Nephron progenitor cell (in vitro differentiated cells): ENCODE results near the gene MUC12.

ENCODE experiments used
- DNase-seq: peaks from one replicate; pipeline ENCODE4 v3.0.0; 2021
- H3K27ac Mint-ChIP-seq: 2 replicates; pipeline ENCODE4 v1.8.0; 2021; ENCODE audit warnings: mild to moderate bottlenecking, moderate library complexity, mixed read lengths
- H3K27me3 Mint-ChIP-seq: 2 replicates; pipeline ENCODE4 v1.8.0; 2021; ENCODE audit warnings: mild to moderate bottlenecking, low read depth, mixed read lengths; ENCODE audit not compliant: poor library complexity
- H3K36me3 Mint-ChIP-seq: 2 replicates; pipeline ENCODE4 v1.8.0; 2021; ENCODE audit warnings: low read depth, mixed read lengths
- H3K4me1 Mint-ChIP-seq: 2 replicates; pipeline ENCODE4 v1.8.0; 2021; ENCODE audit warnings: mixed read lengths
- H3K4me3 Mint-ChIP-seq: 2 replicates; pipeline ENCODE4 v1.8.0; 2021; ENCODE audit warnings: mild to moderate bottlenecking, moderate library complexity, mixed read lengths
- H3K9me3 Mint-ChIP-seq: 2 replicates; pipeline ENCODE4 v1.8.0; 2021; ENCODE audit warnings: mild to moderate bottlenecking, moderate library complexity, mixed read lengths
- TF ChIP-seq, protein P1 (sequence below): fragments of 200-600 bp; sonication (generic); IDR thresholded peaks from 2 replicates; pipeline ENCODE4 v1.5.0; 2021; ENCODE audit warnings: antibody characterized with exemption

MUC12 gene

DNA sequence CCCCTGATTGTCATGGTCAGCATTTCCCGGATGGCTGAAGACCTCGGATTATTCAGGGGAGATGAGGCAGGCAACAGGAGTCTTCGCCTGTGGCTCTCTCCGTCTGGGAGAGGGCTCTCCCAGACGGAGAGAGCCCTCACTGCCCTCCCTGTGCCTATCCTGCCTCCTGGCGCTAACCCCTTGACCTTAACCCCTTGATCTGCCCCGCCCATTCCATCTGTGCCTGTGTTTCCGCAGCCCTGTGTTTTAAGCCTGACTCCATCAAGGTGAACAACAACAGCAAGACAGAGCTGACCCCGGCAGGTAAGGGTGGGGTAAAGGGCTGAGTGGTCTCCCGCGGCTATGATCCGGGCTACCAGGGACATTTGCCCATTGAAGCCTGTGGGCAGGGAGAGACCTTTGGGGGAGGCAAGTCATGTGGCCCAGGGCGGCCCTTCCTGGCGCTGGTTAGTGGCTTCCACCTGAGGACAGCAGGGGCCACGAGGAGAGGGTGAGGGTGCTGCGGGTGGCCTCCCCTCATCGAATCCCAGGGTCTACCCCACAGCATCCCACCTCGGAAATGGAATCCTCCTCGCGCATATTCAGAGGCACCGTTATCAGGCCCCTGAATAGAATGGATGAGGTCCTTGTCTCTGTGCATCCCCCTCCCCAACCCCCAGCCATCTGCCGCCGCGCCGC, 4.2 kb upstream of the MUC12 start:
- Mint-ChIP-seq H3K27ac (no peak overlapping the region), H3K4me1 (peaks cover 35% of the 10 kb centered on the region), H3K4me3 (peak overlapping the region; percentile 71), H3K27me3 (peaks cover 80% of the 10 kb centered on the region), H3K9me3 (no peaks in the 10 kb centered on the region), H3K36me3 (no peaks in the 10 kb centered on the region)
- TF ChIP-seq, protein P1, sequence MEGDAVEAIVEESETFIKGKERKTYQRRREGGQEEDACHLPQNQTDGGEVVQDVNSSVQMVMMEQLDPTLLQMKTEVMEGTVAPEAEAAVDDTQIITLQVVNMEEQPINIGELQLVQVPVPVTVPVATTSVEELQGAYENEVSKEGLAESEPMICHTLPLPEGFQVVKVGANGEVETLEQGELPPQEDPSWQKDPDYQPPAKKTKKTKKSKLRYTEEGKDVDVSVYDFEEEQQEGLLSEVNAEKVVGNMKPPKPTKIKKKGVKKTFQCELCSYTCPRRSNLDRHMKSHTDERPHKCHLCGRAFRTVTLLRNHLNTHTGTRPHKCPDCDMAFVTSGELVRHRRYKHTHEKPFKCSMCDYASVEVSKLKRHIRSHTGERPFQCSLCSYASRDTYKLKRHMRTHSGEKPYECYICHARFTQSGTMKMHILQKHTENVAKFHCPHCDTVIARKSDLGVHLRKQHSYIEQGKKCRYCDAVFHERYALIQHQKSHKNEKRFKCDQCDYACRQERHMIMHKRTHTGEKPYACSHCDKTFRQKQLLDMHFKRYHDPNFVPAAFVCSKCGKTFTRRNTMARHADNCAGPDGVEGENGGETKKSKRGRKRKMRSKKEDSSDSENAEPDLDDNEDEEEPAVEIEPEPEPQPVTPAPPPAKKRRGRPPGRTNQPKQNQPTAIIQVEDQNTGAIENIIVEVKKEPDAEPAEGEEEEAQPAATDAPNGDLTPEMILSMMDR: no peak
- no peak for DNase-seq

GRCh38 chr7:100965723-100966541, 3.4 kb upstream of the MUC12 start:
- H3K36me3 Mint-ChIP-seq: no peaks in the 10 kb centered on the region
- H3K4me1 Mint-ChIP-seq: peaks cover 35% of the 10 kb centered on the region
- DNase-seq: peak; percentile 100
- H3K4me3 Mint-ChIP-seq: peak overlapping the region; percentile 71
- TF ChIP-seq, protein P1: peak; percentile 80
- H3K9me3 Mint-ChIP-seq: no peaks in the 10 kb centered on the region
- H3K27me3 Mint-ChIP-seq: peaks cover 87% of the 10 kb centered on the region
- H3K27ac Mint-ChIP-seq: no peak overlapping the region

DNA sequence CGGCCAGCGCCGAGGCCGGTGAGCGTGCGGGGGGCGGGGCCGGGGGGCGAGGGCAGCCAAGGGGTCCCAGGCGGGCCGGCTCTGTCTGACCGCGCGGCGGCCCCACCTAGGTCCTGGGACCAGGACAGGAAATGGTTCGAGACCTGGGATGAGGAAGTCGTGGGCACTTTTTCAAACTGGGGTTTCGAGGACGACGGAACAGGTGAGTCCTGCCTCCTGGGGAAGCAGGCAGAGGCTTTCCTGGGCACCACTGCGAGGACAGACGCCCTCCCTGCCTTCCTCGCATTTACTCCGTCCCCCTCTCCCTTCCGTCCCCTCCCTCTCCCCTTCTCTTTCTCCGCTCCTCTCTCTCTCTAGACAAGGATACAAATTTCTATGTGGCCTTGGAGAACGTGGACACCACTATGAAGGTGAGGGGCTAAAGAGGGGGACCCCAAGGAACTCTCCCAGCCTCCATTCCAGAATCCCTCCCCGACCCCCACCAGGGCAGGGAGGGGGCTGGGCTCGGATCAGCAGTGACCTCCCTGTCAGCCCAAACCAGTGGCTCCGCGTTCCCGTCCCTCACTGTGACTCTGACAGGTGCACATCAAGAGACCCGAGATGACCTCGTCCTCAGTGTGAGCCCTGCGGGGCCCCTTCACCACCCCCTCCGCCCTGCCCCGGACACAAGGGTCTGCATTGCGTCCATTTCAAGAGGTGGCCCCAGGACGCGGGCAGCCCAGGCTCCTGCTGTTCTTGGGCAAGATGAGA, 2.6 kb upstream of the MUC12 start:
- H3K9me3 Mint-ChIP-seq: no peaks in the 10 kb centered on the region
- H3K4me3 Mint-ChIP-seq: peak overlapping the region; percentile 57
- TF ChIP-seq, protein P1: no peak
- no peaks in the 10 kb centered on the region for H3K36me3 Mint-ChIP-seq
- H3K27me3 Mint-ChIP-seq: peaks cover 95% of the 10 kb centered on the region
- H3K4me1 Mint-ChIP-seq: peaks cover 35% of the 10 kb centered on the region
- no peak for DNase-seq
- no peak overlapping the region for H3K27ac Mint-ChIP-seq

DNA sequence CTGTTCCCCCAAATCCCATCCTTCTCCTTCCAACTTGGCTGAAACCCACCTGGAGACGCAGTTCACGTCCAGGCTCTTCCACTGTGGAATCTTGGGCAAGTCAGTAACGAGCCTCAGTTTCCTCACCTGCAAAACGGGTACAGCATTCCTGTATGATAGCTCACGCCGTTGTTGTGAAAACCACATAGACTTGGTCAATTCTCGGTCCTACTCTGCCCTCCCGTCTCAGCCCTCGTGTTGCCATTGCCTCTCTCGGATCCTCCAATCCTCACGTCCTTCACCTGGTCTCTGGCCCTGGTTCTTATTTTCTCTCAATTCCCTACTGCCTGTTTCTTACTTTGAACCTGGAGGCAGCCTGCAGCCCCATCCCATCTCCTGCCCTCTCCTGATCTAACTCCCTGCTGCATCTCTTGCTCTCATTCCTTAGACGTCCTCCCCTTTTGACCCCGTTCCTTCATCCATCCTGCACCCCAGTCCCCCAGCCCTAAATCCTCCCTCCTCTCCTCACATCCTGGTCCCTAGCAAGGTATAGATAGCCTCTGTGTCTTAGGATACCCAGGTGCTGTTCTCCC, 2.0 kb upstream of the MUC12 start:
- Mint-ChIP-seq H3K4me3 (peak overlapping the region; percentile 43), H3K27ac (no peak overlapping the region), H3K9me3 (no peaks in the 10 kb centered on the region), H3K36me3 (no peaks in the 10 kb centered on the region), H3K4me1 (peaks cover 35% of the 10 kb centered on the region), H3K27me3 (peaks cover 99% of the 10 kb centered on the region)
- TF ChIP-seq, protein P1: no peak
- no peak for DNase-seq

GRCh38 chr7:100968031-100968430, 1.3 kb upstream of the MUC12 start:
- no peak for DNase-seq
- Mint-ChIP-seq H3K9me3 (peaks cover 4% of the 10 kb centered on the region), H3K36me3 (no peaks in the 10 kb centered on the region), H3K27ac (no peak overlapping the region), H3K4me3 (no peak overlapping the region), H3K27me3 (peaks cover 99% of the 10 kb centered on the region), H3K4me1 (peaks cover 35% of the 10 kb centered on the region)
- TF ChIP-seq, protein P1: no peak
